ENCODE results near the gene F8. TPM values are rescaled to one million over a fixed set of nuclear protein-coding genes. Genes with fewer than 3 reads are reported as not detected.

The F8 gene
- total RNA-seq, 2 donors from 2014 or later = 5.5 to 6.0 TPM

DNA sequence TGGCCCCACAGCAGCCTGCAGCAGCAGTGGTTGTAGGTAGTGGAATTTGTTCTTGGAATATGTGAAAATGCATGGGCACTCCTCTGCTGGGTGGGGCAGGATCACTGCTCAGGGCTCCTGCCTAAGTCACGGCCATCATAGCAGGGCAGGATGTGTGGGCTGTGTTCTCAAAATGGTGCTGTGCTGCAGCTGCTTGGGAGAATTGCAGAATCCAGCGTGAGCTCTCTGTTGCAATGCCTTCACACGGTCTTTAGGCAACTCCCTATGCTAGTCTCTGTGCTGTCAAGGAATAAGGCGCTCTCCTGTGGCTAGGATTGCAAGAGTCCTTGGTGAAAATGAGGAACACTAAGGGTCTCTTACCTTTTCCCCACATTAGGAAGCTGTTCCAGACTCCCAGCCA, 42.9 kb downstream of the F8 start:
- no peaks in the 10 kb centered on the region for H3K27me3 Mint-ChIP-seq (ENCODE audit: insufficient read depth)
- WGBS, 2 experiments (ENCODE audit: insufficient coverage in 1 of 2, insufficient read length in 1 of 2) = 81% methylated on average over 4 of the region's 4 CpGs; no CpG with 5 or more reads in 1 of the 2 experiments
- TF ChIP-seq, protein P1, sequence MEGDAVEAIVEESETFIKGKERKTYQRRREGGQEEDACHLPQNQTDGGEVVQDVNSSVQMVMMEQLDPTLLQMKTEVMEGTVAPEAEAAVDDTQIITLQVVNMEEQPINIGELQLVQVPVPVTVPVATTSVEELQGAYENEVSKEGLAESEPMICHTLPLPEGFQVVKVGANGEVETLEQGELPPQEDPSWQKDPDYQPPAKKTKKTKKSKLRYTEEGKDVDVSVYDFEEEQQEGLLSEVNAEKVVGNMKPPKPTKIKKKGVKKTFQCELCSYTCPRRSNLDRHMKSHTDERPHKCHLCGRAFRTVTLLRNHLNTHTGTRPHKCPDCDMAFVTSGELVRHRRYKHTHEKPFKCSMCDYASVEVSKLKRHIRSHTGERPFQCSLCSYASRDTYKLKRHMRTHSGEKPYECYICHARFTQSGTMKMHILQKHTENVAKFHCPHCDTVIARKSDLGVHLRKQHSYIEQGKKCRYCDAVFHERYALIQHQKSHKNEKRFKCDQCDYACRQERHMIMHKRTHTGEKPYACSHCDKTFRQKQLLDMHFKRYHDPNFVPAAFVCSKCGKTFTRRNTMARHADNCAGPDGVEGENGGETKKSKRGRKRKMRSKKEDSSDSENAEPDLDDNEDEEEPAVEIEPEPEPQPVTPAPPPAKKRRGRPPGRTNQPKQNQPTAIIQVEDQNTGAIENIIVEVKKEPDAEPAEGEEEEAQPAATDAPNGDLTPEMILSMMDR (conservative IDR thresholded peaks at IDR 0.05) = no peak
- no peak overlapping the region for H3K4me3 Mint-ChIP-seq
- Histone ChIP-seq H3K27ac (ENCODE audit: low read depth, low read length) (no peak overlapping the region), H3K4me1 (ENCODE audit: control insufficient read depth, insufficient read depth, low read length) (no peaks in the 10 kb centered on the region), H3K9me3 (ENCODE audit: control insufficient read depth, low read length) (no peaks in the 10 kb centered on the region), H3K4me3 (ENCODE audit: low read length) (no peak overlapping the region), H3K27me3 (ENCODE audit: control insufficient read depth, insufficient read depth, low read length, poor library complexity, severe bottlenecking) (no peaks in the 10 kb centered on the region), H3K9ac (ENCODE audit: extremely low read depth, low read length, poor library complexity, severe bottlenecking) (no peak overlapping the region), H3K36me3 (ENCODE audit: control insufficient read depth, insufficient read depth, low read length) (no peaks in the 10 kb centered on the region)
- no peaks in the 10 kb centered on the region for H3K36me3 Mint-ChIP-seq (ENCODE audit: low read depth)
- peaks cover 4% of the 10 kb centered on the region for H3K4me1 Mint-ChIP-seq
- no peak for DNase-seq
- peaks cover 72% of the 10 kb centered on the region for H3K9me3 Mint-ChIP-seq
- no peak overlapping the region for H3K27ac Mint-ChIP-seq

DNA sequence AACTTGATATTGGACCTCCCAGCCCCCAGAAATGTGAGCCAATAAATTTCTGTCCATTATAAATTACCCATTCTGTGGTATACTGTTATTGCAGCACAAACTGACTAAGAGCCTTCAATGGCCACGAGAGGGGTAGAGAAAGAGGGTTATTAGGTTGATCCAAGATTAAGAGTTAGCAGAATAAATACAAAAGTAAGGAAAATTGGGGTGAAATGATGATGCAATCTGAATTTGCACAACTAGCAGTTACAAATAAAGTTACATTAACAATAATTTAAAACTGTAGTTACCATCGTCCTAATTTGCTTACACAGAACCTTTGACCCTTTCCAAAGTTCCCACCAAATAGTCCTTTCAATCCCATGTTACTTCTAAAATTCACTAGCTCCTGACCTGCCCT, 54.2 kb downstream of the F8 start:
- Histone ChIP-seq H3K4me1 (ENCODE audit: control insufficient read depth, insufficient read depth, low read length) (no peaks in the 10 kb centered on the region), H3K27ac (ENCODE audit: low read depth, low read length) (no peak overlapping the region), H3K4me3 (ENCODE audit: low read length) (no peak overlapping the region), H3K36me3 (ENCODE audit: control insufficient read depth, insufficient read depth, low read length) (no peaks in the 10 kb centered on the region), H3K27me3 (ENCODE audit: control insufficient read depth, insufficient read depth, low read length, poor library complexity, severe bottlenecking) (no peaks in the 10 kb centered on the region), H3K9ac (ENCODE audit: extremely low read depth, low read length, poor library complexity, severe bottlenecking) (no peak overlapping the region), H3K9me3 (ENCODE audit: control insufficient read depth, low read length) (no peaks in the 10 kb centered on the region)
- WGBS, 2 experiments (ENCODE audit: insufficient coverage in 1 of 2, insufficient read length in 1 of 2) = 83 to 100% methylated on average over 1 to 2 of the region's 2 CpGs
- H3K27me3 Mint-ChIP-seq (ENCODE audit: insufficient read depth) = peaks cover 2% of the 10 kb centered on the region
- TF ChIP-seq, protein P1 (conservative IDR thresholded peaks at IDR 0.05) = no peak
- H3K36me3 Mint-ChIP-seq (ENCODE audit: low read depth) = no peaks in the 10 kb centered on the region
- no peak for DNase-seq
- no peak overlapping the region for H3K4me3 Mint-ChIP-seq
- peaks cover 46% of the 10 kb centered on the region for H3K9me3 Mint-ChIP-seq
- H3K27ac Mint-ChIP-seq = no peak overlapping the region
- H3K4me1 Mint-ChIP-seq = no peaks in the 10 kb centered on the region

DNA sequence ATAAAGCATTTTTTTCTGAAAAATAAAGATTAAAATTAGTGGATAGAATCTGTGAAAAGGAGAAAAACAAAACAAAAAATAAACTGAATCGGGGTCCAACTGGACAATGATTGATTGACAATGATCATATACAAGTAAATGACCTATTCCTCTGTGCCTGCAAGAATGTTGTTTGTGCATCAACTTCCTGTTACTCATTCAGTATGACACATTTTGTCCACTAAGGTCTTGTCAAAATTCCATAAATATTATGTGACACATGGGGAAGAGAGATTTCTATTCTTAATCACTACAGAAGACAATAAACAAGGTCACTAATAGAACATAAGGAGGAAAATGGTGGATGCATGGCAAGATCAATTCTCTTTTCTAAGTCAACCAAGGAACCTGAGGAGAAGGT, 54.9 kb downstream of the F8 start:
- Histone ChIP-seq H3K9me3 (ENCODE audit: control insufficient read depth, low read length) (no peaks in the 10 kb centered on the region), H3K27me3 (ENCODE audit: control insufficient read depth, insufficient read depth, low read length, poor library complexity, severe bottlenecking) (no peaks in the 10 kb centered on the region), H3K4me1 (ENCODE audit: control insufficient read depth, insufficient read depth, low read length) (no peaks in the 10 kb centered on the region), H3K27ac (ENCODE audit: low read depth, low read length) (no peak overlapping the region), H3K9ac (ENCODE audit: extremely low read depth, low read length, poor library complexity, severe bottlenecking) (no peak overlapping the region), H3K4me3 (ENCODE audit: low read length) (no peak overlapping the region), H3K36me3 (ENCODE audit: control insufficient read depth, insufficient read depth, low read length) (no peaks in the 10 kb centered on the region)
- WGBS, 2 experiments (ENCODE audit: insufficient coverage in 1 of 2, insufficient read length in 1 of 2) = 92 to 100% methylated on average over 1 of the region's 1 CpG
- no peak for DNase-seq
- no peaks in the 10 kb centered on the region for H3K4me1 Mint-ChIP-seq
- TF ChIP-seq, protein P1 (conservative IDR thresholded peaks at IDR 0.05) = no peak
- H3K4me3 Mint-ChIP-seq = no peak overlapping the region
- H3K36me3 Mint-ChIP-seq (ENCODE audit: low read depth) = no peaks in the 10 kb centered on the region
- no peak overlapping the region for H3K27ac Mint-ChIP-seq
- H3K27me3 Mint-ChIP-seq (ENCODE audit: insufficient read depth) = peaks cover 2% of the 10 kb centered on the region
- H3K9me3 Mint-ChIP-seq = peaks cover 52% of the 10 kb centered on the region
